22Rv1 (cell line): ENCODE results near the gene PKMYT1.

ENCODE experiments used
- H3K27ac ChIP-seq: fragments of 450-650 bp; 2 replicates; pipeline ENCODE4 v1.5.1; 2017
- CTCF ChIP-seq: fragments of 450-650 bp; IDR thresholded peaks from 2 replicates; pipeline ENCODE4 v1.5.1; 2017; ENCODE audit warnings: mild to moderate bottlenecking
- ZFX ChIP-seq: fragments of 450-650 bp; IDR thresholded peaks from 2 replicates; pipeline ENCODE4 v1.6.1; 2017; ENCODE audit warnings: antibody characterized with exemption, borderline replicate concordance

Gene PKMYT1

DNA sequence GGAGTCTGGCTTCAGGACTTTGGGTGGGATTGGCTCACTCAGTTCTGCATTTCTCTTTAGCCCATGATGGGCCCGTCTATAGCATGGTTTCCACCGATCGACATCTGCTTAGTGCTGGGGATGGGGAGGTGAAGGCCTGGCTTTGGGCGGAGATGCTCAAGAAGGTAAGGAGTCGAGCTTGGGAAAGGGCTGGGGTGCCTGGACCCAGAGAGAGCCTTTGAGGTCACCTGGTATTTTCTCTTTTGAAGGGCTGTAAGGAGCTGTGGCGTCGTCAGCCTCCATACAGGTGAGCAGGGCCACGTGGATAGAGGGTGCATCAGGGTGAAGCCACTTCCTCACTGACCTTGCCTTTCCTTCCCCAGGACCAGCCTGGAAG, 45.7 kb upstream of the PKMYT1 start:
- TF ChIP-seq ZFX (no peak), CTCF (no peak)
- H3K27ac ChIP-seq, result no peak overlapping the region

DNA sequence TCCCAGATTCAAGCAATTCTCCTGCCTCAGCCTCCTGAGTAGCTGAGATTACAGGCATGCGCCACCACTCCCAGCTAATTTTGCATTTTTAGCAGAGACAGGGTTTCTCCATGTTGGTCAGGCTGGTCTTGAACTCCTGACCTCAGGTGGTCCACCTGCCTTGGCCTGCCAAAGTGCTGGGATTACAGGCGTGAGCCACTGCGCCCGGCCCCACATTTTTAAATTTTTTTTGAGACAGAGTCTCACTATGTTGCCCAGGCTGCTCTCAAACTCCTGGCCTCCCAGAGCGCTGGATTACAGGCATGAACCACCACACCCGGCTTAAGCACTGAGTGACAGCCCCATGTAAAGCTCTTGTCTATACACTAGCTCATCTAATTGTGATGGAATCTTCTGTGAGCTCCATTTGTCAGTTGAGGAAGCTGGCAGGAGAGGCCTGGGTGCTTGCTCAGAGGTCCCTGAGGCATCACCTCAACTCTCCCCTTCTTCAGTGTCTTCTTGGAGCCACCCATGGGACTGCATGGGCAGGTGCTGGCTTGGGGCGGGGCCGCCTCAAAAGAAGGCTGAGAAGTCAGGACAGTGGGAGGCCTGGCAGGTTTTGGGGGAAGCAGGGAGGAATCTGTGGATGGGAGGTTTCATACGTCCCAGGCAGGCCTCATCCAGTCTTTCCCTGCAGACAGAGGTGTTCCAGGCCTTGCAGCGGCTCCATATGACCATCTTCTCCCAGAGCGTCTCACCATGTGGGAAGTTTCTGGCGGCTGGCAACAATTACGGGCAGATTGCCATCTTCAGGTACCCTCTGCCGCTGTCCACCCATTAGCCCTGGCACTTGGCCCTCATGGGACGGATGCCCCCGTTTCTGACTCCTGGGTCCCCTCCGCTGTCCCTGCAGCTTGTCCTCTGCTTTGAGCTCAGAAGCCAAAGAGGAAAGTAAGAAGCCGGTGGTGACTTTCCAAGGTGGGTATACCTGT, 45.1 kb upstream of the PKMYT1 start:
- H3K27ac ChIP-seq, result peak overlapping the region; percentile 88
- no peak for TF ChIP-seq ZFX
- TF ChIP-seq CTCF, result no peak

DNA sequence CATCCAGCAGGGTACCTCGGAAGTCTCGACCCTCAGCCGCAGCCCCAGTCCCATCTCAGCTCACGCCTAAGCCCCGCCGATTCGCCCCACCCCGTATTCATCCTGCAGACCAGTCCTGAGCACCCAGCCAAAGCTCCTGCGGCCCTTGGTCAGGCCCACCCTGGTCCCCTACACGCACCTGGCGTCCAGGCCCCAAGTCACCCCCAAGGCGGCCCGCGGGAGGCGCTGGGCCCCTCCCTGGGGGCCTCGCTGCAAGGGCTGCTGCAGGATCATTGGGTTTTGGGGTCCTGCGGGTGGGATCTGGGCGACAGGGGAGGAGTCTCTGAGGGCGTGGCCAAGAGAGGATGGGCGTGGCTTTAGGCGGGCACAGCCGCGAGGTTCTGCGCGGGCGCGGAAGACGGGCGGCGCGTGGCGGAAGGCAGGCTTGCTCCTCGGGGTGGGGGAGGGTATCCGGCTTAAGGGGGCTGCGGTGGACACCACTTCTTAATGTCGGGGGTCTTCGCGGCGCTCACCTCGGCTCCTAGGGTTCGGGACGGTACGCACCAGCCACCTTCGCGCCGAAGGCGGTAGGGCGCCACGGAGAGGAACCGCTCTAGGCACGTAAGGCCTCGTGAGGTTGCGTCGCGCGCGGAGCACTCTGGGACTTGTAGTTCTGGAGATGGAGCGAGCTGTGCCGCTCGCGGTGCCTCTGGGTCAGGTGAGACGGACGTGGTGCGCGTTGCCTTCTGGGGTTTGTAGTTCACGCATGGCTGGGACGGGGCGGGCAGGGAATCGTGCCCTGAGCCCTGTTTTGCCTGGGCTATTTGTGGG, 43.6 kb upstream of the PKMYT1 start, which contains the start of the genes HCFC1R1 and THOC6:
Gene HCFC1R1 (minus strand): TSS at position 274 of the 810 bp plus-strand sequence. CDS start 1 bp downstream, at position 273.
Gene THOC6 (plus strand): TSS at position 367 of the 810 bp plus-strand sequence. CDS start 292 bp downstream, at position 659.
- TF ChIP-seq CTCF, result no peak
- TF ChIP-seq ZFX, result no peak

GRCh38 chr16:3023415-3023668, 43.1 kb upstream of the PKMYT1 start:
- no peak for TF ChIP-seq ZFX
- H3K27ac ChIP-seq, result peak overlapping the region; percentile 88

More for the DNA sequence above, 43.6 kb upstream of the PKMYT1 start, which contains the start of the genes HCFC1R1 and THOC6:
- H3K27ac ChIP-seq, result peak within 1 kb of the TSS; percentile 88

DNA sequence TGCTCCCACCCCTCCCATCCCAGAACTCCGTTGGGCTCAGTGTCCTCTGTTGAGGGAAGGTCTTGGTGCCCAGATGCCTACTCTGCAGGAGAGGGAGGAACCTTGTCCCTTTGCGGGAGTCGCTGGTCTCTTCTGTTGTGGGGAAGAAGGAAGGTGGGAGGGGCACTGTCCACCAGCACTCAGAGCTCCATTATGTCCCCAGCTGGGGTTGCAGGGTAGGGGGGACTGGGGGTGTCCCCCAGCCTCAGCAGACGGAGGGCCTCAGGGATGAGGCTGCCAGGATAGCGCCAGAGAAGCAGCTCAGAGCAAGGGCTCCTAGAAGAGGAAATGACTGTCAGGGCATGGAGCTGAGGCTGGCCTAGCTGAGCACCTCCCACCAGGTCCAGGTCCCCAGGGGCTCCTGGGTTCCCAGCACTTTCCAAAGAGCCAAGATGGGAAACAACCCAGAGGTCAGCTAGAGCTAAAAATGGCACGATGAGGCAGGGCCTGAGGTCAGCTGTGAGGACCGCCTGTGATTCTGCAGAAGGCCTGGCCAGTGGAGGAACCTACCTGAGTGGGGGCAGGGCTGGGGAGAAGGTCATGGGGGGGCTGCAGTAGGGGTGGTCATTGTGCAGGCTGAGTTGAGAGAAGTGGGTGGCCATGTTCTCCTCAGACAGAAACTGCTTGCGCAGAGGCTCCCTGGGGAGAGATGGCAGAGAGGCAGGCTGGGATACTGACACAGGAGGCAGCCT, 42.6 kb upstream of the PKMYT1 start:
- TF ChIP-seq CTCF (no peak), ZFX (no peak)
- peak overlapping the region; percentile 88 for H3K27ac ChIP-seq

DNA sequence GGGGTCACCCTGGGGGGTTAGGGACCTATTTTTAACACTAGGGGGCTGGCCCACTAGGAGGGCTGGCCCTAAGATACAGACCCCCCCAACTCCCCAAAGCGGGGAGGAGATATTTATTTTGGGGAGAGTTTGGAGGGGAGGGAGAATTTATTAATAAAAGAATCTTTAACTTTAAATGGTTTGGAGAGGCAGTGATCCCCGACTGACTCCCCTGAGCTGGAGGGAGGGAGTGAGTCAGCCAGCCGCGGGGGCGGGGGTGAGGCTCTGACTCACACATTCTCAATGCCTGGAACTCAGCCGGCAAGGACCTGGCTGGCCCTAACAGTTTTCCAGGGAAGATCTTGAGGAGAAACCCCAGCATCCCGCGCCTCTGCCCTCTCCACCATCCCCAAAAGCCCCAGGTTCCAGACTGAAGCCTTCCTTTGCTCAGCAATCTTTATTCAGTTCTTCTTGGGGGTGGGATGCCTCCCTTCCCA, 42.0 kb upstream of the PKMYT1 start:
- TF ChIP-seq CTCF, result no peak
- TF ChIP-seq ZFX, result no peak
- peak overlapping the region; percentile 88 for H3K27ac ChIP-seq
